Neuronal stem cell (in vitro differentiated cells): ENCODE measurements around the gene RIPPLY2.

Source experiments
- DNase-seq: peaks from one replicate; pipeline ENCODE4 v3.0.0-alpha.2; 2013; ENCODE audit warnings: low spot score
- H2AFZ ChIP-seq: one replicate; pipeline ENCODE4 v1.6.1; 2013; ENCODE audit warnings: mild to moderate bottlenecking, low read length, inconsistent platforms
- H2AK5ac ChIP-seq: 2 replicates; pipeline ENCODE4 v1.6.1; 2013; ENCODE audit warnings: low read depth, mild to moderate bottlenecking, inconsistent platforms, low read length, moderate library complexity, mixed read lengths
- H2BK120ac ChIP-seq: 2 replicates; pipeline ENCODE4 v1.6.1; 2013; ENCODE audit warnings: low read depth, mild to moderate bottlenecking, inconsistent platforms, low read length, moderate library complexity, mixed read lengths
- H2BK12ac ChIP-seq: one replicate; pipeline ENCODE4 v1.6.1; 2013; ENCODE audit warnings: low read length, inconsistent platforms
- H2BK15ac ChIP-seq: 2 replicates; pipeline ENCODE4 v1.6.1; 2013; ENCODE audit warnings: mild to moderate bottlenecking, low read length, inconsistent platforms, mixed read lengths
- H2BK5ac ChIP-seq: one replicate; pipeline ENCODE4 v1.6.1; 2013; ENCODE audit warnings: inconsistent platforms, mild to moderate bottlenecking, low read length, moderate library complexity
- H3K14ac ChIP-seq: one replicate; pipeline ENCODE4 v1.6.1; 2013; ENCODE audit warnings: low read length, inconsistent platforms
- H3K18ac ChIP-seq: 2 replicates; pipeline ENCODE4 v1.6.1; 2013; ENCODE audit warnings: low read length, inconsistent platforms
- H3K23ac ChIP-seq: 2 replicates; pipeline ENCODE4 v1.6.1; 2013; ENCODE audit warnings: low read depth, mild to moderate bottlenecking, mixed read lengths, low read length, inconsistent platforms; ENCODE audit not compliant: poor library complexity
- H3K27ac ChIP-seq: replicated peaks from 3 replicates; pipeline ENCODE4 v1.5.1; 2013; ENCODE audit warnings: low read length, inconsistent platforms
- H3K27me3 ChIP-seq, 3 experiments: 2 replicates each; pipeline ENCODE4 v1.6.1; 2013; ENCODE audit warnings: low read length in 3 of 3, mild to moderate bottlenecking in 2 of 3, inconsistent platforms in 1 of 3, low read depth in 1 of 3, mixed read lengths in 1 of 3, moderate library complexity in 1 of 3; ENCODE audit not compliant: control insufficient read depth in 3 of 3, insufficient read depth in 3 of 3
- H3K36me3 ChIP-seq, 2 donors: replicated peaks in 1 of 2; 2 replicates each; pipeline ENCODE4 v1.6.1; 2013; ENCODE audit warnings: low read length in 2 of 2; ENCODE audit not compliant: control insufficient read depth in 2 of 2, insufficient read depth in 2 of 2
- H3K4ac ChIP-seq: 2 replicates; pipeline ENCODE4 v1.6.1; 2013; ENCODE audit warnings: inconsistent platforms, mild to moderate bottlenecking, low read length, moderate library complexity
- H3K4me1 ChIP-seq, 2 donors: 1 replicate in 1 of 2; 2 replicates in 1 of 2; pipeline ENCODE4 v1.6.1; 2013; ENCODE audit warnings: low read length in 2 of 2, low read depth in 1 of 2; ENCODE audit not compliant: control insufficient read depth in 2 of 2, insufficient read depth in 1 of 2
- H3K4me2 ChIP-seq: one replicate; pipeline ENCODE4 v1.6.1; 2013; ENCODE audit warnings: mild to moderate bottlenecking, low read length, inconsistent platforms; ENCODE audit not compliant: insufficient read depth, poor library complexity, severe bottlenecking
- H3K4me3 ChIP-seq, 2 donors: 2 replicates each; pipeline ENCODE4 v1.5.1; 2013; ENCODE audit warnings: low read length in 2 of 2, mild to moderate bottlenecking in 2 of 2, inconsistent platforms in 1 of 2, moderate library complexity in 1 of 2
- H3K79me1 ChIP-seq: one replicate; pipeline ENCODE4 v1.6.1; 2013; ENCODE audit warnings: low read depth, mild to moderate bottlenecking, inconsistent platforms, low read length, moderate library complexity
- H3K9ac ChIP-seq: one replicate; pipeline ENCODE4 v1.6.1; 2013; ENCODE audit warnings: mild to moderate bottlenecking, low read depth, low read length, inconsistent platforms; ENCODE audit not compliant: poor library complexity
- H3K9me3 ChIP-seq, 2 donors: replicated peaks in 1 of 2; 2 replicates each; pipeline versions ENCODE3 to v1.6.1; 2013; ENCODE audit warnings: low read length in 2 of 2, mild to moderate bottlenecking in 2 of 2, inconsistent platforms in 1 of 2, low read depth in 1 of 2, mixed read lengths in 1 of 2, moderate library complexity in 1 of 2; ENCODE audit not compliant: control insufficient read depth in 2 of 2, insufficient read depth in 1 of 2
- H4K8ac ChIP-seq: one replicate; pipeline ENCODE4 v1.6.1; 2013; ENCODE audit warnings: low read depth, mild to moderate bottlenecking, inconsistent platforms, low read length, moderate library complexity
- H4K91ac ChIP-seq: one replicate; pipeline ENCODE4 v1.6.1; 2013; ENCODE audit warnings: low read length, low read depth, mild to moderate bottlenecking, inconsistent platforms; ENCODE audit not compliant: poor library complexity
- WGBS, 2 donors: extraction: QIAGEN DNeasy Blood & Tissue Kit; methylation state at CpG; one replicate each; pipeline ENCODE4 v1.1.7; 2013; ENCODE audit warnings: missing lambda C conversion rate in 2 of 2, mixed read lengths in 1 of 2; ENCODE audit not compliant: insufficient read length in 2 of 2, insufficient replicate concordance in 1 of 2; ENCODE audit errors: extremely low coverage in 2 of 2; 5-methylcytosine and 5-hydroxymethylcytosine counted together

Gene RIPPLY2

DNA sequence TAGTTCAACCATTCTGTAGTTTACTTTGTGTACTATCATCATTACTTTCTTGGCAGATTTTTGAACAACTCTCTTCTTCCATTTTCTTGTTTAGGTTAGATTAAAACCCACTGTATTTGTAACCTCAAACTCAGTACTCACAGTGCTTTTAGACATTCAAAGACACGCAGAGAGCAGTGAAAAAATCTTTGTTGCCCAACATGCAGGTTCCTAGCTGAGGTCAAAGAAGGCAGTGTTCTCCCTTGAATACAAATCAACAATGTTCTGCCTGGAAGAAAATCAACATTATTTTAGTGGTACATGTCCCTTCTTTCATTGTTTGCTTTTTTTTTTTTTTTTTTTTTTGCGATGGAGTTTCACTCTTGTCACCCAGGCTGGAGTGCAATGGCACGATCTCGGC lies 17.5 kb downstream of the RIPPLY2 start:
- peaks cover 6 to 25% of the 10 kb centered on the region in 2 donors for H3K9me3 ChIP-seq
- no peak overlapping the region for H2AFZ ChIP-seq
- WGBS, 2 donors: no CpG with 5 or more reads among the region's 4 CpGs
- H3K79me1 ChIP-seq: peaks cover 2% of the 10 kb centered on the region
- H3K27me3 ChIP-seq: no peaks in the 10 kb centered on the region
- no peak overlapping the region for H4K8ac ChIP-seq
- H3K4ac ChIP-seq: no peak overlapping the region
- H3K4me1 ChIP-seq: no peaks in the 10 kb centered on the region
- no peak overlapping the region for H3K14ac ChIP-seq
- H2AK5ac ChIP-seq: no peak overlapping the region
- no peak overlapping the region for H3K9ac ChIP-seq
- no peak overlapping the region for H3K23ac ChIP-seq
- no peak overlapping the region for H4K91ac ChIP-seq
- DNase-seq: no peak
- no peak overlapping the region for H3K27ac ChIP-seq
- no peak overlapping the region for H2BK120ac ChIP-seq
- no peak overlapping the region for H2BK5ac ChIP-seq
- H3K36me3 ChIP-seq: peaks cover 8 to 25% of the 10 kb centered on the region in 2 donors
- no peak overlapping the region for H2BK15ac ChIP-seq
- no peak overlapping the region for H3K18ac ChIP-seq
- H3K4me2 ChIP-seq: no peak overlapping the region
- H2BK12ac ChIP-seq: no peak overlapping the region
- no peak overlapping the region for H3K4me3 ChIP-seq

DNA sequence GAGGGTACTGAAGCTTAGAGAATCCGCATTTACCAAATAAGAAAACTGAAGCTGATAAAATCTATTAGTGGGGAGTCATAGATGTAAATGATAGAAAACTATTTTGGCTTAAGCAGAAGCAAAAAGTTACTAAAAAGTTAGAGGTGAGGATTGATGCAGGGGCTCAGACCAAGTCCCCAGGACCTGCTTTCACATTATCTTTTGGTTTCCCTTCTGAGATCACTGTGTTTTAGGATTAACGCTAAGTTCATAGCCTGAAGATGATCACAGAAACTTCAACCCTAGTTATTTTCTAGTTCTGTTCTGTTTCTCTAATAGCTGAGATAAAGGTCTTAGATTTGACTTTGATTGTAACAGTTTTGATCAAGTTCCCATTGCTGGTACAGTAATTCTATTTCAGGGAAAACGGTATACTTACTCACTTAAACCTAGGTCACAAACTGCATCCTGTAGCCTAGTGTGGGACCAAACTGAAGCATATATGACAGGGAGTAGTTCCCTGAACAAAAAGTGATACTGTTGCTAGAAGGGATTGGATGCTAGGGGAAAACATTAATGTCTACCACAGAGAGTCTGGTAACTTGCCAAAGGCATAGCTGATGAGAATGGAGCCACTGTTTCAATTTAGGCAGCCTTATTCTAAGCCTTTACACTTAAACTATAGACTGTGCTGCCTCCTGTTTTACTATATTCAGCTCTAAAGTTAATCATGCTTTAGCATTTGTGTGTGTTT lies 19.4 kb downstream of the RIPPLY2 start:
- Histone ChIP-seq H3K27ac (no peak overlapping the region), H3K23ac (no peak overlapping the region), H2BK5ac (no peak overlapping the region), H3K36me3 (peaks cover 2 to 7% of the 10 kb centered on the region in 2 donors), H4K91ac (no peak overlapping the region), H2BK12ac (no peak overlapping the region), H4K8ac (no peak overlapping the region), H3K4me1 (no peaks in the 10 kb centered on the region), H3K9me3 (peaks cover 2 to 13% of the 10 kb centered on the region in 2 donors), H3K79me1 (peaks cover 2% of the 10 kb centered on the region), H2BK15ac (no peak overlapping the region), H3K4me2 (no peak overlapping the region), H2AK5ac (no peak overlapping the region), H3K27me3 (no peaks in the 10 kb centered on the region), H2BK120ac (no peak overlapping the region), H2AFZ (no peak overlapping the region), H3K18ac (no peak overlapping the region), H3K4me3 (no peak overlapping the region), H3K9ac (no peak overlapping the region), H3K4ac (no peak overlapping the region), H3K14ac (no peak overlapping the region)
- no CpG with 5 or more reads among the region's 3 CpGs for WGBS, 2 donors
- no peak for DNase-seq

DNA sequence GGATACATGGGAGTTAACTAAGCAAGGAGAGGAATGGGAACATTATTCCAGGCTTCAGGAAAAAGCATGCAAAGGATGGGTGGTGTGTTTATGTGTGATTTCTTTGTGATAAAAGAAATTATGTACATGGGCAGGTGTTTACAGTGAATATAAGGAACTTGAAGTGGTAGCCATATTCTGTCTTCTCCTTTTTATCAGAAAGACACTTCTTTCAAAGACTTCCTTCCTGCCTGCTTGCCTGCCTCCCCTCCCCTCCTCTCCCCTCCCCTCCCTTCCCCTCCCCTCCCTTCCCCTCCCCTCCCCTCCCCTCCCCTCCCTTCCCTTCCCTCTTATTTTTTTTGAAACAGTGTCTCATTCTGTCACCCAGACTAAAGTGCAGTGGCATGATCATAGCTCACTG lies 20.7 kb downstream of the RIPPLY2 start:
- no peak overlapping the region for H3K14ac ChIP-seq
- no peak overlapping the region for H3K4me2 ChIP-seq
- H3K23ac ChIP-seq: no peak overlapping the region
- no peak overlapping the region for H3K27ac ChIP-seq
- H4K8ac ChIP-seq: no peak overlapping the region
- peaks cover 2% of the 10 kb centered on the region for H3K79me1 ChIP-seq
- H3K18ac ChIP-seq: no peak overlapping the region
- H3K4ac ChIP-seq: no peak overlapping the region
- DNase-seq: no peak
- H2BK15ac ChIP-seq: no peak overlapping the region
- H3K27me3 ChIP-seq: no peaks in the 10 kb centered on the region
- no peak overlapping the region for H4K91ac ChIP-seq
- H2AK5ac ChIP-seq: no peak overlapping the region
- no peak overlapping the region for H3K4me3 ChIP-seq
- H3K9ac ChIP-seq: no peak overlapping the region
- H3K9me3 ChIP-seq: peaks cover 0 to under 1% of the 10 kb centered on the region in 2 donors
- no peak overlapping the region for H2BK5ac ChIP-seq
- H2AFZ ChIP-seq: no peak overlapping the region
- no peak overlapping the region for H2BK120ac ChIP-seq
- no peaks in the 10 kb centered on the region for H3K4me1 ChIP-seq
- no peak overlapping the region for H2BK12ac ChIP-seq
- H3K36me3 ChIP-seq: no peaks in the 10 kb centered on the region

DNA sequence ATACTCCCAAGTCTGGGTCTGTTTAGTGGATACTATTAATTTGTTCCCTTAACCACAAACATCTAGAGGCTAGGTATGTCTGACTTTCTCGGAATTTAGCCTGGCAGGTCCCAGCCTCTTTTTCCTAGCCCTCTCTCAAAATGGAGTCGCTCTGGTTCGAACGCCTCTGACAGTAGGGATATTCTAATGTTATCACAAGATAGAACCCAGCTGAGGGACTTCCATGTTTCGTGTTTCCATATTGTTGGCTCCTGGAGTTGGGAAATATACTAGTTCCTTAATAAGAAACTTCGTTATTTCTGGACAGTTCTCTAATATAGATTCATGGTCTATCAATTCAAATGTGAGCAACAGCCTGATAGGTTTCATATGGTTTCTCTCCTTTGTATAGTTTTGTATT lies 22.7 kb downstream of the RIPPLY2 start:
- H2BK15ac ChIP-seq: no peak overlapping the region
- H2BK12ac ChIP-seq: no peak overlapping the region
- no peak overlapping the region for H3K4me3 ChIP-seq
- no peak overlapping the region for H3K14ac ChIP-seq
- no CpG with 5 or more reads among the region's 6 CpGs for WGBS, 2 donors
- no peak overlapping the region for H3K4ac ChIP-seq
- no peak overlapping the region for H4K91ac ChIP-seq
- no peaks in the 10 kb centered on the region for H3K9me3 ChIP-seq
- H3K4me2 ChIP-seq: no peak overlapping the region
- H3K27me3 ChIP-seq: no peaks in the 10 kb centered on the region
- no peak overlapping the region for H3K18ac ChIP-seq
- no peak overlapping the region for H2BK120ac ChIP-seq
- no peak overlapping the region for H2AK5ac ChIP-seq
- H3K36me3 ChIP-seq: no peaks in the 10 kb centered on the region
- no peak overlapping the region for H3K23ac ChIP-seq
- no peak overlapping the region for H3K27ac ChIP-seq
- H2BK5ac ChIP-seq: no peak overlapping the region
- DNase-seq: no peak
- no peaks in the 10 kb centered on the region for H3K4me1 ChIP-seq
- H4K8ac ChIP-seq: no peak overlapping the region
- no peak overlapping the region for H2AFZ ChIP-seq
- H3K9ac ChIP-seq: no peak overlapping the region
- no peaks in the 10 kb centered on the region for H3K79me1 ChIP-seq
